Measurements from ENCODE around the gene GEMIN7.

DNA sequence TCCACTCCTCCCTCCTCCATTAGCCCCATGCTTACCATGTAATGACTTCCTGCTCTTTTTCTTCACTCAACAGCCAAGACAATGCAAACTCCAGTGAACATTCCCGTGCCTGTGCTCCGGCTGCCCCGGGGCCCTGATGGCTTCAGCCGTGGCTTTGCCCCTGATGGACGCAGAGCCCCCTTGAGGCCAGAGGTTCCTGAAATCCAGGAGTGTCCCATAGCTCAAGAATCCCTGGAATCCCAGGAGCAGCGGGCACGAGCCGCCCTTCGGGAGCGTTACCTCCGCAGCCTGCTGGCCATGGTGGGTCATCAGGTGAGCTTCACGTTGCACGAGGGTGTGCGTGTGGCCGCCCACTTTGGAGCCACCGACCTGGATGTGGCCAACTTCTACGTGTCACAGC, 11.0 kb downstream of the GEMIN7 start:
- no peak for TF ChIP-seq MAX (IDR thresholded peaks at IDR 0.05; ENCODE audit: low read depth, low read length)
- TF ChIP-seq, protein P1, sequence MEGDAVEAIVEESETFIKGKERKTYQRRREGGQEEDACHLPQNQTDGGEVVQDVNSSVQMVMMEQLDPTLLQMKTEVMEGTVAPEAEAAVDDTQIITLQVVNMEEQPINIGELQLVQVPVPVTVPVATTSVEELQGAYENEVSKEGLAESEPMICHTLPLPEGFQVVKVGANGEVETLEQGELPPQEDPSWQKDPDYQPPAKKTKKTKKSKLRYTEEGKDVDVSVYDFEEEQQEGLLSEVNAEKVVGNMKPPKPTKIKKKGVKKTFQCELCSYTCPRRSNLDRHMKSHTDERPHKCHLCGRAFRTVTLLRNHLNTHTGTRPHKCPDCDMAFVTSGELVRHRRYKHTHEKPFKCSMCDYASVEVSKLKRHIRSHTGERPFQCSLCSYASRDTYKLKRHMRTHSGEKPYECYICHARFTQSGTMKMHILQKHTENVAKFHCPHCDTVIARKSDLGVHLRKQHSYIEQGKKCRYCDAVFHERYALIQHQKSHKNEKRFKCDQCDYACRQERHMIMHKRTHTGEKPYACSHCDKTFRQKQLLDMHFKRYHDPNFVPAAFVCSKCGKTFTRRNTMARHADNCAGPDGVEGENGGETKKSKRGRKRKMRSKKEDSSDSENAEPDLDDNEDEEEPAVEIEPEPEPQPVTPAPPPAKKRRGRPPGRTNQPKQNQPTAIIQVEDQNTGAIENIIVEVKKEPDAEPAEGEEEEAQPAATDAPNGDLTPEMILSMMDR (IDR thresholded peaks at IDR 0.05; ENCODE audit: low read depth, low read length), result no peak

Measured in NB4 (cell line).